GM19324 (cell line): ENCODE measurements around the gene PLEKHA4.
"Not testable (repeated sequence)": the region's sequence is repeated elsewhere in the genome, so short reads cannot be mapped to it uniquely, and the experiment has no call there.

Experiments
- ATAC-seq: cut with Tn5 transposase; IDR thresholded peaks from one replicate; pipeline ENCODE4 v1.9.1; 2021; ENCODE audit warnings: mild to moderate bottlenecking, moderate library complexity; ENCODE audit not compliant: unreplicated experiment, low FRiP score

The PLEKHA4 gene

GRCh38 chr19:48867123-48867745, 1.2 kb downstream of the PLEKHA4 start:
- no peak for ATAC-seq

GRCh38 chr19:48866692-48867091, 1.7 kb downstream of the PLEKHA4 start:
- ATAC-seq: no peak

DNA sequence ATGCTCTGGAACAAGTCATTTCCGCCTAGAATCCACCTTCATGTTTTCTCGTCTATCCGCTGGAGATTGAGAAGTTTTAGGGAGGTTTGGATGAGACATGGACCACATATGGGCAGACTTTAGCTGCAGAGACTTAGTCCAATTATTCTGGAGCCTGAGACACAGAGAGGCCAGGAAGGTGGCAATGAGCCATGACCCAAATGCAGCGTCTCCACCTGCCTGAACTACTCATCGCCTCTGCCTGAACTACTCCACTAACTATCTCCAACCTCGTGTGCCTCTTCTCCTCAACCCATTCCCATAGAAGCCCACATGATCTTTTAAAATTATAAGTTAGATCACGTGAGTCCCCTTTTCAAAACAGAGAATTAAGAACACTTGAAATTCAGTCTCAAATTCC, 5.6 kb downstream of the PLEKHA4 start:
- no peak for ATAC-seq

GRCh38 chr19:48861313-48861712, 7.1 kb downstream of the PLEKHA4 start:
- ATAC-seq: no peak

GRCh38 chr19:48859711-48860572, 8.5 kb downstream of the PLEKHA4 start:
- ATAC-seq: no peak

GRCh38 chr19:48858984-48859710, 9.3 kb downstream of the PLEKHA4 start:
- ATAC-seq: no peak

DNA sequence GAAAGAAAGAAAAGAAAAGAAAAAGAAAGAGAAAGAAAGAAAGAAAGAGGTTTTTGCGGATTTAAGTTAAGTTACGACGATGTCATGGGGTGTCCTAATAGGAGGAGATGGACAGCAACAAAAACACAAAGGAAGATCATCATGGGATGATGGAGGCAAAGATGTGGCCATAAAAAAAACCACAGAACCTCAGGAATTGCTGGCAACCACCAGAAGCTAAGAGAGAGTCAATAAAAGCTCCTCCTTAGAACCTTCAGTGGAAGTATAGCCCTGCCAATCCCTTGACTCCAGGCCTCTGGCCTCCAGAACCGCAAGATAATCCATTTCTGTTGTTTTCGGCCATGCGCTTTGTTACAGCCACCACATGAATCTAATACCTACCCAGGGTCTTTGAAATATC, 11.5 kb downstream of the PLEKHA4 start:
- no peak for ATAC-seq

DNA sequence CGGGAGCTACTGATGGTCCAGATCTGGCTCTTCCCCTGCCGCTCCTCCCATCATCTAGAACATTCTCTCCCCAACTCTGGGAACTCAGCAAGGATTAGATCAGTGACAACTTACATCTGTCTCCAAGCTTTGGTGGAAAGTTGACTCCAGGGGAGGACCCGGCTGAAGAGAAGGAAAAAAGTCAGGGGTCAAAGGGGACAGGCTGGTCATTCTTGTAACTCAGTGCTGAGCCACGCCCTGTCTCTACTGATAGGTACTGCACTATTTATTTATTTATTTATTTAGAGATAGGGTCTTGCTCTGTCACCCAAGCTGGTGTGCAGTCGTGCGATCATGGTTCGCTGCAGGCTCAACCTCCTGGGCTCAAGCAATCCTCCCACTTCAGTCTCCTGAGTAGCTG, 14.3 kb downstream of the PLEKHA4 start:
- ATAC-seq: no peak

DNA sequence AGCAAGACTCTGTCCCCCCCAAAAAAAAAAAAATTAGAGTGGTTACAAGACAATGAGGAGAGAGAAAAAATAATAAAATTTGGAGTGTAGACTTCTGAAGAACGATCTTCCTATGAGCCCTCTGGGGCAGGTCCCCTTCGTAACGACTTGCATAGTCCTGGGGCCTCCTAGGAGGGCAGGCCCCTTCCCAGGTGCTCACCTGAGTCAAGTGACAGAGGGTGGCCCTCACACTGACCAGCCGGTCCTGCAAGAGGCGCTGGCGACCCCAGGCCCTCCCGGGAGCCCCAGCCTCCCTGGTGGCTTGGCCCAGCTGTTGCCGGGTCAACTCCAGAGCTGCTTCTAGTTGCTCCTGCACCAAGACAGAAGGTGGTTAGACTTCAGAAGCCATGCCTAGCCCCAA, 14.9 kb downstream of the PLEKHA4 start:
- ATAC-seq: no peak

- ATAC-seq: no peak
These were observed 16.1 kb downstream of the PLEKHA4 start for GRCh38 chr19:48852292-48852691.

GRCh38 chr19:48846659-48847058, 21.8 kb downstream of the PLEKHA4 start:
- not testable (repeated sequence) for ATAC-seq

- ATAC-seq: no peak
These were observed 23.0 kb downstream of the PLEKHA4 start for GRCh38 chr19:48845384-48845783.

DNA sequence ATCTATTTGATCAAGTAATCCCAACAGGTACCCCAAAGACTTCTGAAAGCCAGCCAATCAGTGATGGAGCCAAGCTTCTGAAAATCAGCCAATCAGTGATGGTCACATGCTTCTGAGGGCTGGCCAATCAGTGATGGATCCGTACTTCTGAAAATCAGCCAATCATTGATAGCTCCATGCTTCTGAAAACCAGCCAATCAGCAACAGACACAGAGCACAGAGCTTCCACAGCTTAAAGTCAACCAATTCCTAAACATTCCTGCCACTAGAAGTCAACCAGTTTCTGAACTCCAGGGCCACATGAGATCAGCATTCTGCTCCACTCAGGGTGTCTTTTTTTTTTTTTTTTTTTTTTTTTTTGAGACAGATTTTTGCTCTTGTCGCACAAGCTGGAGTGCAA, 23.9 kb downstream of the PLEKHA4 start:
- no peak for ATAC-seq

- ATAC-seq: no peak
These were observed 25.6 kb downstream of the PLEKHA4 start for GRCh38 chr19:48842789-48843162.

- ATAC-seq: no peak
These were observed 26.8 kb downstream of the PLEKHA4 start for GRCh38 chr19:48841571-48841970.

- ATAC-seq: no peak
These were observed 27.4 kb downstream of the PLEKHA4 start for GRCh38 chr19:48841047-48841446.

- no peak for ATAC-seq
These were observed 30.7 kb downstream of the PLEKHA4 start for GRCh38 chr19:48837687-48838086.

DNA sequence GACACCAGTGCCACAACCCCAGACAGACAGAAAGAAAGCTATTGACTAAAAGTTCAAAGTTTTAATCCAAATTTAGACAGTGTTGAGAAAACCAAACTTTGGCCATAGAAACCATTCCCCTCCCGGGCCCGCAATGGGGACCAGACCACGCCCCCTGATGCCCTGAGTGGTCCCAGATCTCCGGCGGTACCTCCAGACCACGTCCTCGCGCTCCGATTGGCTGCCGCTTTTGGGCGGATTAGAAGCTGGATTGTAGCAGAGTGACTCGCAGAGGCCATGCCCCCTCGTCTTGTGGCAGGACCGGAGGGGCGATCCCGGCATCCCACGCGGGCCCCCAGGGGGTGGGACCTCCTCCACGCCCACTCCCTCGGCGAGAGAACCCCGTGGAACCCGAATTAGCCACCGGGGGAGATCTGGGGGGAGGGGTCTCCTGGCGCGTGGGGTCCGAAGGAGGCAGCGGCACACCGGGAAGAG, 31.3 kb downstream of the PLEKHA4 start:
- ATAC-seq: no peak

DNA sequence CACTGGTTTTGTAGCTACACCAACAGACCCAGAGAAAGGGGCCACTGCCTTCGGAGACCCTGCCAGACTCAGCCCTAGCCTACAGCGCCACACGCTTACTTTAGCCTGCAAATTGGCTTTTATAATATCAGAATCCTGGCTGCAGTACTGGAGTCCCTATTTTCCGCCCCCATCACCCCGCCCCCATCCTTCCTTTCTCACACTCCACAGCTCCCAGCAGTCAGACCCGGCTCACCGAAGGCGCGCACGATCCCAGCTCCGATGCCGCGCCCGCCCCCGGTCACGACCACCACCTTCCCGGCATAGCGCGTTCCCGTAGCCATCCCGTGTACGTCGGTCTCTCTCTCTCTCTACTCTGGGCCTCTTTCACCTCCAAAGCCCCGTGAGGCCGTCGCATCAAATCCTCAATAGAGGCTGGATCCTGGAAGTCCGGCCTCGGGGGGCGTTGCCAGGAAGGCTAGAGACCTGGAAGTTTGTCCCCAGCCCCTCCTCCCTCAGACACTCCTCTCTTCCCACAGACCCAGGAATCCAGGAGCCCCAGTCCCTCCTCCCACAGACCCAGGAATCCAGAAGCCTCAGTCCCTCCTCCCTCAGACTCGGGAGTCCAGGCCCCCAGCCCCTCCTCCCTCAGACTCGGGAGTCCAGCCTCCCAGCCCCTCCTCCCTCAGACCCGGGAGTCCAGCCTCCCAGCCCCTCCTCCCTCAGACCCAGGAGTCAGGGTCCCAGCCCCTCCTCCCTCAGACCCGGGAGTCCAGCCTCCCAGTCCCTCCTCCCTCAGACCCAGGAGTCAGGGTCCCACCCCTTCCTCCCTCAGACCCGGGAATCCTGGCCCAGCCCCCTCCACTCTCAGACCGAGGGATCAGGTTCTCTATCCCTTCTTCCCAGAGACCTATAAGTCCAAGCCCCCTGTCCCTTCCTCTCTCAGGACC, 32.1 kb downstream of the PLEKHA4 start, which contains the start of gene HSD17B14:
Gene HSD17B14 (minus strand): TSS at position 403 of the 929 bp plus-strand sequence. CDS start 80 bp downstream, at position 323.
- ATAC-seq: no peak

DNA sequence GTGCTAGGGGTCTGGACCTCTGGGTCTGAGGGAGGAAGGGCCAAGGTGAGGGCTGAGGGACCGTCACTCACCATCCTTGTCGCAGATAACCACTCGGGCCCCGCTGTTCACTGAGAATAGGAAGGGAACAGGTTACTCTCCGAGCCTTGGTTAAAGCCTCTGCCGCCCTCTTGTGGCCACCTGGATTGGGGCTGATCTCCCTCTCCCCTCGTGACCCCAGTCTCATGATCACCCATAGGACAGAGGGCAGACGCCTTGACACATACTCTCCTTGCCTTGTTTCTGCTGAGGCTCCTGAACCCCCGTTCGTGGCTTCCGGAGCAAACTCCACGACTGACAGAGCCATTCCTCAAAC, 32.7 kb downstream of the PLEKHA4 start:
- ATAC-seq: no peak
